ENCODE results near the gene SERPINB2.

SERPINB2 gene

GRCh38 chr18:63872586-63872985, 14.9 kb upstream of the SERPINB2 start:
- no peak overlapping the region for H3K9ac ChIP-seq (ENCODE audit: insufficient read length, low read depth)

DNA sequence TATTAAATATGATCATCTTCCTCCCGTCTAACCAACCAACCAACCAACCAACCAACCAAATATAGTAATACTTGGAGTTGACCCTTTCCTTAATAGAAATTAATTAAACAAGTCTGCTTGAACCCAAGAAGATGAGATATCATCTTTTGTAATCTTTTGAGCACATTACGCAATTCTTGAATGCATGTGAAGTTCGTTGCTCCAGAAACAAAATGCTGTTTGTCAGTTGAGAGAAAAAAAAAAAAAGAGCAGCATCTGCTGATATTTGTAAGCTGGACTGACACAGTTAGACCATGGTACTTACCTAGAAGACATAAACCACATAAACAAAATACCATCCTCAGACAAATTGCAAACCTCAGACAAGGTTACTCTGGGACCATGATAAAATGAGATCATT, 9.2 kb upstream of the SERPINB2 start:
- no peak overlapping the region for H3K9ac ChIP-seq (ENCODE audit: insufficient read length, low read depth)
- DNase-seq (ENCODE audit: low read depth, low spot score), result no peak
- no peaks in the 10 kb centered on the region for H3K36me3 ChIP-seq (ENCODE audit: insufficient read depth, insufficient read length, low read length)
- no peaks in the 10 kb centered on the region for H3K27me3 ChIP-seq (ENCODE audit: insufficient read depth, insufficient read length)
- H3K9me3 ChIP-seq (ENCODE audit: insufficient read depth, low read length), result no peaks in the 10 kb centered on the region
- no peak overlapping the region for H3K4me3 ChIP-seq (ENCODE audit: insufficient read length, low read depth)
- no peaks in the 10 kb centered on the region for H3K4me1 ChIP-seq (ENCODE audit: insufficient read depth, insufficient read length)
- TF ChIP-seq SUZ12 (IDR thresholded peaks at IDR 0.05; ENCODE audit: extremely low read depth, insufficient read depth, insufficient read length) (no peak), ZNF274 (IDR thresholded peaks at IDR 0.05; ENCODE audit: low read depth, low read length) (no peak), YY1 (IDR thresholded peaks at IDR 0.05; ENCODE audit: insufficient read depth, insufficient read length) (no peak)

More at GRCh38 chr18:63872586-63872985, 14.9 kb upstream of the SERPINB2 start:
- H3K9me3 ChIP-seq (ENCODE audit: insufficient read depth, low read length), result no peaks in the 10 kb centered on the region
- TF ChIP-seq SUZ12 (IDR thresholded peaks at IDR 0.05; ENCODE audit: extremely low read depth, insufficient read depth, insufficient read length) (no peak), YY1 (IDR thresholded peaks at IDR 0.05; ENCODE audit: insufficient read depth, insufficient read length) (no peak), ZNF274 (IDR thresholded peaks at IDR 0.05; ENCODE audit: low read depth, low read length) (no peak)
- H3K4me1 ChIP-seq (ENCODE audit: insufficient read depth, insufficient read length), result no peaks in the 10 kb centered on the region
- H3K27me3 ChIP-seq (ENCODE audit: insufficient read depth, insufficient read length), result no peaks in the 10 kb centered on the region
- no peak overlapping the region for H3K4me3 ChIP-seq (ENCODE audit: insufficient read length, low read depth)
- no peaks in the 10 kb centered on the region for H3K36me3 ChIP-seq (ENCODE audit: insufficient read depth, insufficient read length, low read length)
- no peak for DNase-seq (ENCODE audit: low read depth, low spot score)

- no peak for DNase-seq (ENCODE audit: low read depth, low spot score)
- Histone ChIP-seq H3K27me3 (ENCODE audit: insufficient read depth, insufficient read length) (no peaks in the 10 kb centered on the region), H3K9ac (ENCODE audit: insufficient read length, low read depth) (no peak overlapping the region), H3K4me3 (ENCODE audit: insufficient read length, low read depth) (no peak overlapping the region), H3K36me3 (ENCODE audit: insufficient read depth, insufficient read length, low read length) (no peaks in the 10 kb centered on the region), H3K9me3 (ENCODE audit: insufficient read depth, low read length) (no peaks in the 10 kb centered on the region), H3K4me1 (ENCODE audit: insufficient read depth, insufficient read length) (no peaks in the 10 kb centered on the region)
- no peak for TF ChIP-seq SUZ12 (IDR thresholded peaks at IDR 0.05; ENCODE audit: extremely low read depth, insufficient read depth, insufficient read length)
Measured at GRCh38 chr18:63878925-63879324, 8.6 kb upstream of the SERPINB2 start.

GRCh38 chr18:63879709-63880108, 7.8 kb upstream of the SERPINB2 start:
- Histone ChIP-seq H3K4me3 (ENCODE audit: insufficient read length, low read depth) (no peak overlapping the region), H3K4me1 (ENCODE audit: insufficient read depth, insufficient read length) (no peaks in the 10 kb centered on the region), H3K36me3 (ENCODE audit: insufficient read depth, insufficient read length, low read length) (no peaks in the 10 kb centered on the region), H3K9me3 (ENCODE audit: insufficient read depth, low read length) (no peaks in the 10 kb centered on the region), H3K9ac (ENCODE audit: insufficient read length, low read depth) (no peak overlapping the region), H3K27me3 (ENCODE audit: insufficient read depth, insufficient read length) (no peaks in the 10 kb centered on the region)
- no peak for DNase-seq (ENCODE audit: low read depth, low spot score)
- TF ChIP-seq ZNF274 (IDR thresholded peaks at IDR 0.05; ENCODE audit: low read depth, low read length) (no peak), YY1 (IDR thresholded peaks at IDR 0.05; ENCODE audit: insufficient read depth, insufficient read length) (no peak), SUZ12 (IDR thresholded peaks at IDR 0.05; ENCODE audit: extremely low read depth, insufficient read depth, insufficient read length) (no peak)

GRCh38 chr18:63881851-63882250, 5.7 kb upstream of the SERPINB2 start:
- no peak for DNase-seq (ENCODE audit: low read depth, low spot score)
- Histone ChIP-seq H3K9ac (ENCODE audit: insufficient read length, low read depth) (no peak overlapping the region), H3K27me3 (ENCODE audit: insufficient read depth, insufficient read length) (no peaks in the 10 kb centered on the region), H3K4me1 (ENCODE audit: insufficient read depth, insufficient read length) (no peaks in the 10 kb centered on the region), H3K36me3 (ENCODE audit: insufficient read depth, insufficient read length, low read length) (no peaks in the 10 kb centered on the region), H3K4me3 (ENCODE audit: insufficient read length, low read depth) (no peak overlapping the region), H3K9me3 (ENCODE audit: insufficient read depth, low read length) (no peaks in the 10 kb centered on the region)
- TF ChIP-seq YY1 (IDR thresholded peaks at IDR 0.05; ENCODE audit: insufficient read depth, insufficient read length) (no peak), ZNF274 (IDR thresholded peaks at IDR 0.05; ENCODE audit: low read depth, low read length) (no peak), SUZ12 (IDR thresholded peaks at IDR 0.05; ENCODE audit: extremely low read depth, insufficient read depth, insufficient read length) (no peak)

DNA sequence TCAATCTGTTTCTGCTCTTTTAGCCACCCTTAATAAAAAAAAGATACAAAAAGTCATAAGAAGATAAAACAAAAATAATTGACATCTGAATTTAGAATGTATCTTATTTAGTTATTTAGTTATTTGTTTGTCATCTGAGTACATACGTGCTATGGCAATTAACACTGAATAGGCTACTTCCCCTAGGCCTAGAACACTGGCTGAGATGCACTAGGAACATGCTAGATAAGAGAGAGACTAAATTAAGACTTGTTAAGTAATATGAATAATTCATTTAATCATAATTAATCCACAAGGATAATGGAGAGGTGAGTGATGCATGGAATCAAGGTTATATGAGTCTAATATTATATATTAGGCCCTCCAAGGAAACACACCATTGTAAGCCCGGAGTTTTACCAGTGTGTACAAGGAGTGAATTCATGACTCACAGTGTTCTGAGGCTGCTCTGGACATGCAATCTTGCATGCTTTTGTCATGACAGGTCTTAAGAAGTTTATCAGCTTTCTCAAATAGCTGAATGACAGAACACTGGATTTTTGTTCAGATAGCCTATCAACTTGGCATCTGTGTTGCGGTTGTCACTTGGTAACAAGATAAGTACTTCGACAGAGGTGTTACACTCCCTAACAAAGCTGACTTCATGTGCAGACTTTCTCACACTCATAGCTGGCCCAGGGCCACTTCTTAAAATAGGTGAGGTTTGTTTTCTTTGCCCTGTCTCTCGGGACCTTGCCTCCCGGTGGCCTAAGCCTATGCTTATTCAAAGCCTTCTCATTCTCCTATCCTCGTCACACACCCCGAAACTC, 5.0 kb upstream of the SERPINB2 start:
- no peaks in the 10 kb centered on the region for H3K4me1 ChIP-seq (ENCODE audit: insufficient read depth, insufficient read length)
- H3K9ac ChIP-seq (ENCODE audit: insufficient read length, low read depth), result no peak overlapping the region
- H3K36me3 ChIP-seq (ENCODE audit: insufficient read depth, insufficient read length, low read length), result no peaks in the 10 kb centered on the region
- TF ChIP-seq ZNF274 (IDR thresholded peaks at IDR 0.05; ENCODE audit: low read depth, low read length) (no peak), YY1 (IDR thresholded peaks at IDR 0.05; ENCODE audit: insufficient read depth, insufficient read length) (no peak), SUZ12 (IDR thresholded peaks at IDR 0.05; ENCODE audit: extremely low read depth, insufficient read depth, insufficient read length) (no peak)
- no peaks in the 10 kb centered on the region for H3K27me3 ChIP-seq (ENCODE audit: insufficient read depth, insufficient read length)
- no peak overlapping the region for H3K4me3 ChIP-seq (ENCODE audit: insufficient read length, low read depth)
- H3K9me3 ChIP-seq (ENCODE audit: insufficient read depth, low read length), result no peaks in the 10 kb centered on the region
- no peak for DNase-seq (ENCODE audit: low read depth, low spot score)

- H3K27me3 ChIP-seq (ENCODE audit: insufficient read depth, insufficient read length), result no peaks in the 10 kb centered on the region
- DNase-seq (ENCODE audit: low read depth, low spot score), result no peak
- no peak overlapping the region for H3K9ac ChIP-seq (ENCODE audit: insufficient read length, low read depth)
Measured at GRCh38 chr18:63883617-63884016, 3.9 kb upstream of the SERPINB2 start.

More at GRCh38 chr18:63883617-63884016, 3.9 kb upstream of the SERPINB2 start:
- Histone ChIP-seq H3K4me3 (ENCODE audit: insufficient read length, low read depth) (no peak overlapping the region), H3K36me3 (ENCODE audit: insufficient read depth, insufficient read length, low read length) (no peaks in the 10 kb centered on the region), H3K4me1 (ENCODE audit: insufficient read depth, insufficient read length) (no peaks in the 10 kb centered on the region), H3K9me3 (ENCODE audit: insufficient read depth, low read length) (no peaks in the 10 kb centered on the region)
- TF ChIP-seq SUZ12 (IDR thresholded peaks at IDR 0.05; ENCODE audit: extremely low read depth, insufficient read depth, insufficient read length), result no peak
- no peak for TF ChIP-seq YY1 (IDR thresholded peaks at IDR 0.05; ENCODE audit: insufficient read depth, insufficient read length)
- TF ChIP-seq ZNF274 (IDR thresholded peaks at IDR 0.05; ENCODE audit: low read depth, low read length), result no peak
